Measurements from ENCODE around the gene SLC32A1. TPM values are rescaled to one million over a fixed set of nuclear protein-coding genes. Genes with fewer than 3 reads are reported as not detected.

Gene SLC32A1
- total and polyA plus RNA-seq, 2 experiments from 2014 or later, result not detected

GRCh38 chr20:38757145-38757775 is 33.0 kb downstream of the SLC32A1 start:
- no peak overlapping the region for H3K27ac ChIP-seq
- H3K9me3 ChIP-seq (ENCODE audit: low read depth), result no peaks in the 10 kb centered on the region
- no peaks in the 10 kb centered on the region for H3K27me3 ChIP-seq
- H3K4me3 ChIP-seq, result no peak overlapping the region
- DNase-seq (ENCODE audit: low read depth in 1 of 2, low spot score in 1 of 2), result peak in 1 of 2 donors; percentile 61
- peaks cover 33% of the 10 kb centered on the region for H3K36me3 ChIP-seq
- TF ChIP-seq, protein P1, sequence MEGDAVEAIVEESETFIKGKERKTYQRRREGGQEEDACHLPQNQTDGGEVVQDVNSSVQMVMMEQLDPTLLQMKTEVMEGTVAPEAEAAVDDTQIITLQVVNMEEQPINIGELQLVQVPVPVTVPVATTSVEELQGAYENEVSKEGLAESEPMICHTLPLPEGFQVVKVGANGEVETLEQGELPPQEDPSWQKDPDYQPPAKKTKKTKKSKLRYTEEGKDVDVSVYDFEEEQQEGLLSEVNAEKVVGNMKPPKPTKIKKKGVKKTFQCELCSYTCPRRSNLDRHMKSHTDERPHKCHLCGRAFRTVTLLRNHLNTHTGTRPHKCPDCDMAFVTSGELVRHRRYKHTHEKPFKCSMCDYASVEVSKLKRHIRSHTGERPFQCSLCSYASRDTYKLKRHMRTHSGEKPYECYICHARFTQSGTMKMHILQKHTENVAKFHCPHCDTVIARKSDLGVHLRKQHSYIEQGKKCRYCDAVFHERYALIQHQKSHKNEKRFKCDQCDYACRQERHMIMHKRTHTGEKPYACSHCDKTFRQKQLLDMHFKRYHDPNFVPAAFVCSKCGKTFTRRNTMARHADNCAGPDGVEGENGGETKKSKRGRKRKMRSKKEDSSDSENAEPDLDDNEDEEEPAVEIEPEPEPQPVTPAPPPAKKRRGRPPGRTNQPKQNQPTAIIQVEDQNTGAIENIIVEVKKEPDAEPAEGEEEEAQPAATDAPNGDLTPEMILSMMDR (IDR thresholded peaks at IDR 0.05; ENCODE audit: low read depth, low read length), result no peak
- H3K4me1 ChIP-seq (ENCODE audit: low read depth), result no peaks in the 10 kb centered on the region

GRCh38 chr20:38759106-38759505 is 34.8 kb downstream of the SLC32A1 start:
- Histone ChIP-seq H3K27me3 (no peaks in the 10 kb centered on the region), H3K27ac (no peak overlapping the region), H3K4me1 (ENCODE audit: low read depth) (no peaks in the 10 kb centered on the region), H3K36me3 (peaks cover 27% of the 10 kb centered on the region), H3K4me3 (no peak overlapping the region), H3K9me3 (ENCODE audit: low read depth) (no peaks in the 10 kb centered on the region)
- TF ChIP-seq, protein P1 (IDR thresholded peaks at IDR 0.05; ENCODE audit: low read depth, low read length), result no peak
- DNase-seq (ENCODE audit: low read depth in 1 of 2, low spot score in 1 of 2), result no peak

DNA sequence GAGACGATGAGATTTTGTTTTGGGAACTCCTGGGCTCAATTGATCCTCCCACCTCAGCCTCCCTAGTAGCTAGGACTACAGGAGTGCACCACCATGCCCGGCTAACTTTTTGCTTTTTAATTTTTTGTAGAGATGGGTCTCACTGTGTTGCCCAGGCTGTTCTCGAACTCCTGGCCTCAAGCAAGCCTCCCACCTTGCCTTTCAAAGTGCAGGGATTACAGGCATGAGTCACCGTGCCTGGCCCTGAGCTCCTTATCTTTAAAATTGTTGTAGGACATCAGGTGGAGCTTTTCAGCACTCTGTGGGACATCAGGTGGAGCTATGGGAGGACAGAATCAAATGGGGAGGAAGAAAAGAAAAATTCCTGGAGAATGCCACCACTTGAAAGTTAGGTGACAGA is 36.7 kb downstream of the SLC32A1 start:
- DNase-seq (ENCODE audit: low read depth in 1 of 2, low spot score in 1 of 2), result no peak
- peaks cover 24% of the 10 kb centered on the region for H3K36me3 ChIP-seq
- no peak overlapping the region for H3K27ac ChIP-seq
- TF ChIP-seq, protein P1 (IDR thresholded peaks at IDR 0.05; ENCODE audit: low read depth, low read length), result no peak
- H3K9me3 ChIP-seq (ENCODE audit: low read depth), result no peaks in the 10 kb centered on the region
- H3K27me3 ChIP-seq, result no peaks in the 10 kb centered on the region
- no peak overlapping the region for H3K4me3 ChIP-seq
- H3K4me1 ChIP-seq (ENCODE audit: low read depth), result peaks cover 1% of the 10 kb centered on the region

DNA sequence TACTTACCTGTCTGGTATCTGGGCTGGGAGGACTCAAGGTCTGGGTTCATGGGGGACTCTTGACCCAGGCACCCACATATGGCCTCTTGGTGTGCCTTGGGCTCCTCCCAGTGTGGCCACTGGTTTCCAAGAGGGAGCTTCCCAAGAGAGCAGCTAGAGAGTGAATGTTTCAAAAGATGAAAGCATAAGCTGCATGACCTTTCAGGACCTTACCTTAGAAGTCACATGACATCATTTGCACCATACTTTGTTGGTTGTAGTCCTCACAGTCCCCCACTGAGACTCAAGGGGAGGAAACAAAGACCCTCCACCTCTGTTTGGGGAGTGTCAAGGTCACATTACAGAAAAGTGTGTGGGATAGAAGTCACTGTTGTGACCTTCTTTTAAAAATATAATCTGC is 37.9 kb downstream of the SLC32A1 start:
- peaks cover 13% of the 10 kb centered on the region for H3K36me3 ChIP-seq
- H3K9me3 ChIP-seq (ENCODE audit: low read depth), result no peaks in the 10 kb centered on the region
- TF ChIP-seq, protein P1 (IDR thresholded peaks at IDR 0.05; ENCODE audit: low read depth, low read length), result no peak
- peaks cover 12% of the 10 kb centered on the region for H3K4me1 ChIP-seq (ENCODE audit: low read depth)
- no peak for DNase-seq (ENCODE audit: low read depth in 1 of 2, low spot score in 1 of 2)
- H3K27me3 ChIP-seq, result no peaks in the 10 kb centered on the region
- no peak overlapping the region for H3K27ac ChIP-seq
- no peak overlapping the region for H3K4me3 ChIP-seq

- DNase-seq (ENCODE audit: low read depth in 1 of 2, low spot score in 1 of 2), result no peak
- TF ChIP-seq, protein P1 (IDR thresholded peaks at IDR 0.05; ENCODE audit: low read depth, low read length), result no peak
- H3K9me3 ChIP-seq (ENCODE audit: low read depth), result no peaks in the 10 kb centered on the region
- no peak overlapping the region for H3K4me3 ChIP-seq
- H3K27me3 ChIP-seq, result no peaks in the 10 kb centered on the region
- H3K27ac ChIP-seq, result no peak overlapping the region
- H3K4me1 ChIP-seq (ENCODE audit: low read depth), result peaks cover 12% of the 10 kb centered on the region
- H3K36me3 ChIP-seq, result peaks cover 11% of the 10 kb centered on the region
These were observed 39.3 kb downstream of the SLC32A1 start for GRCh38 chr20:38763616-38764015.

Measured in cardiac muscle cell (in vitro differentiated cells and primary cell).